K562 (cell line): ENCODE results near the gene USP5. TPM values are rescaled to one million over a fixed set of nuclear protein-coding genes. Genes with fewer than 3 reads are reported as not detected.

Experiments
- CBX5 ChIP-seq: IDR thresholded peaks from 2 replicates; pipeline ENCODE4 v1.6.1; 2014; ENCODE audit warnings: low read depth, borderline replicate concordance
- EZH2 ChIP-seq: IDR thresholded peaks from 2 replicates; pipeline ENCODE4 v1.6.1; 2012; ENCODE audit warnings: low read depth, mild to moderate bottlenecking, inconsistent platforms, low read length, borderline replicate concordance
- HIVEP1 ChIP-seq: fragments of 250-450 bp; sonication (Bioruptor Pico); IDR thresholded peaks from 2 replicates; pipeline ENCODE4 v1.4.0; 2020; ENCODE audit warnings: mild to moderate bottlenecking
- HNRNPLL ChIP-seq: fragments of 200-400 bp; formaldehyde crosslinking; IDR thresholded peaks from 2 replicates; pipeline ENCODE4 v1.6.1; 2017; ENCODE audit warnings: low read length, low read depth, mild to moderate bottlenecking; ENCODE audit not compliant: poor library complexity, severe bottlenecking
- JUNB ChIP-seq: fragments of 450-650 bp; formaldehyde crosslinking; conservative IDR thresholded peaks from 2 replicates; pipeline ENCODE4 v1.4.0; 2020; ENCODE audit warnings: mild to moderate bottlenecking
- L3MBTL2 ChIP-seq: fragments of 450-650 bp; IDR thresholded peaks from 2 replicates; pipeline ENCODE4 v1.6.1; 2016; ENCODE audit warnings: mild to moderate bottlenecking, moderate library complexity
- LCOR ChIP-seq: sonication (generic); formaldehyde crosslinking; IDR thresholded peaks from 2 replicates; pipeline ENCODE4 v1.8.0; 2022; ENCODE audit warnings: mild to moderate bottlenecking, missing genetic modification reagents
- RBM15 ChIP-seq: fragments of 200-400 bp; formaldehyde crosslinking; IDR thresholded peaks from 2 replicates; pipeline ENCODE4 v1.6.1; 2018; ENCODE audit warnings: mild to moderate bottlenecking, low read length, moderate library complexity; ENCODE audit not compliant: insufficient read depth
- RFX7 ChIP-seq: fragments of 250-450 bp; sonication (Bioruptor Pico); IDR thresholded peaks from 2 replicates; pipeline ENCODE4 v1.5.1; 2021; ENCODE audit warnings: mild to moderate bottlenecking
- SMAD1 ChIP-seq: fragments of 150-350 bp; IDR thresholded peaks from 2 replicates; pipeline ENCODE4 v1.6.1; 2014; ENCODE audit warnings: low read length, low read depth; ENCODE audit not compliant: partially characterized antibody
- TFAP4 ChIP-seq: sonication (generic); formaldehyde crosslinking; IDR thresholded peaks from 2 replicates; pipeline ENCODE4 v1.8.0; 2022; ENCODE audit warnings: missing genetic modification reagents, mild to moderate bottlenecking, moderate library complexity, borderline replicate concordance
- ZHX1 ChIP-seq: fragments of 150-350 bp; conservative IDR thresholded peaks from 2 replicates; pipeline ENCODE4 v1.6.1; 2014; ENCODE audit warnings: low read length
- ZNF197 ChIP-seq: fragments of 200-800 bp; sonication (Bioruptor generic); IDR thresholded peaks from 2 replicates; pipeline ENCODE4 v1.6.1; 2016; ENCODE audit warnings: low read depth, missing genetic modification characterization, missing compliant biosample characterization
- ZSCAN29 ChIP-seq: fragments of 450-650 bp; IDR thresholded peaks from 2 replicates; pipeline ENCODE4 v1.6.1; 2017
- polyA plus RNA-seq, 8 experiments: library from polyadenylated mRNA; depleted of rRNA in 4 of 8; stranded (reverse) in 5 of 8; unstranded in 3 of 8; fragments of >200 nt; fragmentation: Nextera tagmentation in 2 of 8; fragmentation: Illumina TruSeq in 1 of 8; extraction: Ambion mirVana in 2 of 8; extraction: Trizol in 1 of 8; gene quantifications; 2 replicates each; pipeline versions ENCODE4 v1.2.1 to v1.2.3, GENCODE V29; 2011 to 2014; ENCODE audit warnings: inconsistent platforms in 1 of 8, missing spikeins in 1 of 8
- total RNA-seq, 7 experiments: library from RNA; depleted of rRNA in 6 of 7; stranded (reverse); fragments of >200 nt in 6 of 7; fragmentation: Illumina TruSeq in 2 of 7; extraction: Trizol in 2 of 7; gene quantifications; 2 replicates each; pipeline versions ENCODE4 v1.2.1 to v1.2.3, GENCODE V29; 2011 to 2021; ENCODE audit warnings: low replicate concordance in 1 of 7
- TF ChIP-seq, protein P1 (sequence below), 2 experiments: fragments of 450-650 bp in 1 of 2; sonication (generic) in 1 of 2; formaldehyde crosslinking in 1 of 2; IDR thresholded peaks; 2 replicates each; pipeline versions ENCODE4 v1.7.1 to v1.9.0; 2016 to 2022; ENCODE audit warnings: inconsistent platforms in 1 of 2, mild to moderate bottlenecking in 1 of 2, missing genetic modification reagents in 1 of 2

The USP5 gene
- total and polyA plus RNA-seq, 9 of the 15 experiments (the other 6 are each of a cell fraction or from before 2014, with no cell fraction given) = 1.4 to 107 (median 48.6) TPM

DNA sequence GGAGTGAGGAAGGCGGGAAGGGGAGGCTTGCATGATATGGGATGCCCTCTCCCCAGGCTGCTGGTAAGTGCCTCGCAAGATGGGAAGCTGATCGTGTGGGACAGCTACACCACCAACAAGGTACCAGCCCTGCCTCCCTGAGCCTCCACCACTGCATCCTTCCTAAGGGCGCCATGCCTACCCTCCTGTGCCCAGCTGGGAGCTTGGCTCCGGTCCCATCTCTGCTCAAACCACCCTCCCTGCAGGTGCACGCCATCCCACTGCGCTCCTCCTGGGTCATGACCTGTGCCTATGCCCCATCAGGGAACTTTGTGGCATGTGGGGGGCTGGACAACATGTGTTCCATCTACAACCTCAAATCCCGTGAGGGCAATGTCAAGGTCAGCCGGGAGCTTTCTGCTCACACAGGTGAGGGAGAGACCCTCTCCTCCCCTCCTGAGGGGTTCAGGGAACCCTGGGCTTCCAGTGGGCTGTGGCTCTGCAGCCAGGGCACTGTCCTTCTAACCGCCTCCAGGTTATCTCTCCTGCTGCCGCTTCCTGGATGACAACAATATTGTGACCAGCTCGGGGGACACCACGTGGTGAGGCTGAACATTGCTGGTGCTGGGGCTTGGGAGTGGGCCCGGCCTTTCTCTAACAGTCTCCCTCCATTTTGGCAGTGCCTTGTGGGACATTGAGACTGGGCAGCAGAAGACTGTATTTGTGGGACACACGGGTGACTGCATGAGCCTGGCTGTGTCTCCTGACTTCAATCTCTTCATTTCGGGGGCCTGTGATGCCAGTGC, 8.6 kb upstream of the USP5 start (continued):
- TF ChIP-seq ZNF197 (CRISPR knock-in tag) (no peak), ZSCAN29 (no peak), SMAD1 (no peak), LCOR (CRISPR knock-in tag) (no peak), HIVEP1 (CRISPR knock-in tag) (no peak), TFAP4 (CRISPR knock-in tag) (peak; percentile 14; the same call in 1 of the 2 replicates), JUNB (CRISPR knock-in tag) (no peak), ZHX1 (no peak), CBX5 (no peak), L3MBTL2 (peak; percentile 56; the same call in 1 of the 2 replicates), EZH2 (no peak), RFX7 (CRISPR knock-in tag) (no peak), RBM15 (no peak), HNRNPLL (no peak)
- TF ChIP-seq, protein P1, sequence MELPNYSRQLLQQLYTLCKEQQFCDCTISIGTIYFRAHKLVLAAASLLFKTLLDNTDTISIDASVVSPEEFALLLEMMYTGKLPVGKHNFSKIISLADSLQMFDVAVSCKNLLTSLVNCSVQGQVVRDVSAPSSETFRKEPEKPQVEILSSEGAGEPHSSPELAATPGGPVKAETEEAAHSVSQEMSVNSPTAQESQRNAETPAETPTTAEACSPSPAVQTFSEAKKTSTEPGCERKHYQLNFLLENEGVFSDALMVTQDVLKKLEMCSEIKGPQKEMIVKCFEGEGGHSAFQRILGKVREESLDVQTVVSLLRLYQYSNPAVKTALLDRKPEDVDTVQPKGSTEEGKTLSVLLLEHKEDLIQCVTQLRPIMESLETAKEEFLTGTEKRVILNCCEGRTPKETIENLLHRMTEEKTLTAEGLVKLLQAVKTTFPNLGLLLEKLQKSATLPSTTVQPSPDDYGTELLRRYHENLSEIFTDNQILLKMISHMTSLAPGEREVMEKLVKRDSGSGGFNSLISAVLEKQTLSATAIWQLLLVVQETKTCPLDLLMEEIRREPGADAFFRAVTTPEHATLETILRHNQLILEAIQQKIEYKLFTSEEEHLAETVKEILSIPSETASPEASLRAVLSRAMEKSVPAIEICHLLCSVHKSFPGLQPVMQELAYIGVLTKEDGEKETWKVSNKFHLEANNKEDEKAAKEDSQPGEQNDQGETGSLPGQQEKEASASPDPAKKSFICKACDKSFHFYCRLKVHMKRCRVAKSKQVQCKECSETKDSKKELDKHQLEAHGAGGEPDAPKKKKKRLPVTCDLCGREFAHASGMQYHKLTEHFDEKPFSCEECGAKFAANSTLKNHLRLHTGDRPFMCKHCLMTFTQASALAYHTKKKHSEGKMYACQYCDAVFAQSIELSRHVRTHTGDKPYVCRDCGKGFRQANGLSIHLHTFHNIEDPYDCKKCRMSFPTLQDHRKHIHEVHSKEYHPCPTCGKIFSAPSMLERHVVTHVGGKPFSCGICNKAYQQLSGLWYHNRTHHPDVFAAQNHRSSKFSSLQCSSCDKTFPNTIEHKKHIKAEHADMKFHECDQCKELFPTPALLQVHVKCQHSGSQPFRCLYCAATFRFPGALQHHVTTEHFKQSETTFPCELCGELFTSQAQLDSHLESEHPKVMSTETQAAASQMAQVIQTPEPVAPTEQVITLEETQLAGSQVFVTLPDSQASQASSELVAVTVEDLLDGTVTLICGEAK (IDR thresholded peaks at IDR 0.05) = no peak
- TF ChIP-seq, protein P1 (CRISPR knock-in tag; IDR thresholded peaks at IDR 0.05) = no peak
